Hepatocyte (in vitro differentiated cells): ENCODE measurements around the gene GDNF.

Source experiments
- EZH2 ChIP-seq: fragments of 200-600 bp; sonication (generic); IDR thresholded peaks from 2 replicates; pipeline ENCODE4 v1.6.1; 2016; ENCODE audit warnings: antibody characterized with exemption, mild to moderate bottlenecking, borderline replicate concordance
- EZH2phosphoT487 ChIP-seq: fragments of 200-600 bp; sonication (generic); IDR thresholded peaks from one replicate; pipeline ENCODE4 v1.6.1; 2018; ENCODE audit warnings: antibody characterized with exemption, mild to moderate bottlenecking, low read depth, moderate library complexity; ENCODE audit not compliant: unreplicated experiment, severe bottlenecking
- TF ChIP-seq, protein P1 (sequence below): fragments of 200-600 bp; sonication (generic); IDR thresholded peaks from 2 replicates; pipeline ENCODE4 v1.5.1; 2016; ENCODE audit warnings: antibody characterized with exemption, mild to moderate bottlenecking; ENCODE audit not compliant: poor library complexity

DNA sequence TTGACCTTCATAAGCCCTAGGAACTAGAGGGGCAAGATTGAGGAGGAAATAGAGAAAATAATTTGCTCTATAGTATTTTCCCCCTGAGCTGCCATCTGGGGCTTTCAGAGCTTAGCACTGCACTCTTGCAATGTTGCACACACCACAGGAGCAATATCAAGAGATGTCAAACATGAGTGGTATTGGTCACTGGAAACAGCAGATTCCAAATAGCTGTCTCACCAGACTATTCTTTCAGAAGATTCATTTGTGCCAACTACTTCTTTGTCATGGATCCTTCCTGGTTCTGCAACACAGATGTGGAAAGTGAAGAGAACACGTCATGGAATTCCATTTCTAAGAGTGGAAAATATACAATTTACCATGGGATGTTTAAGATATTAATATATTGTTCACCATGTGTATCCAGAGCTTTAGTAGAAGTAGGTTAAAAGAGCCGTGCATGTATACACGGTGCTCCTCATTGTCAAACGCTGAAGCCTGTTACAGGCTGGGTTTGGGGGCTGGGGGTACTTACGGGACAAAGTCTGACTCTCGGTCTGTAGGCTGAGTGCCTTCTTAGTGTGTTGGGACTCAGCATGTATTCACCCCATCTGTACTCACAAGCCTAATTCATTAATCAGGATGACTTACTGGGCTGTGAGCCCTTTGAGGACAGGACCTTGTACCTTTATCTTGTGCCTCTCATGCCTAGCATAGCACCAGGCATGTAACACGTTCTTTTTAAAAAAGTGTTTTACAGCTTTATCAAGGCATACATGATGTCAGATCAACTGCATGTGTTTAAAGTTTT lies 31.4 kb upstream of the GDNF start:
- TF ChIP-seq, protein P1, sequence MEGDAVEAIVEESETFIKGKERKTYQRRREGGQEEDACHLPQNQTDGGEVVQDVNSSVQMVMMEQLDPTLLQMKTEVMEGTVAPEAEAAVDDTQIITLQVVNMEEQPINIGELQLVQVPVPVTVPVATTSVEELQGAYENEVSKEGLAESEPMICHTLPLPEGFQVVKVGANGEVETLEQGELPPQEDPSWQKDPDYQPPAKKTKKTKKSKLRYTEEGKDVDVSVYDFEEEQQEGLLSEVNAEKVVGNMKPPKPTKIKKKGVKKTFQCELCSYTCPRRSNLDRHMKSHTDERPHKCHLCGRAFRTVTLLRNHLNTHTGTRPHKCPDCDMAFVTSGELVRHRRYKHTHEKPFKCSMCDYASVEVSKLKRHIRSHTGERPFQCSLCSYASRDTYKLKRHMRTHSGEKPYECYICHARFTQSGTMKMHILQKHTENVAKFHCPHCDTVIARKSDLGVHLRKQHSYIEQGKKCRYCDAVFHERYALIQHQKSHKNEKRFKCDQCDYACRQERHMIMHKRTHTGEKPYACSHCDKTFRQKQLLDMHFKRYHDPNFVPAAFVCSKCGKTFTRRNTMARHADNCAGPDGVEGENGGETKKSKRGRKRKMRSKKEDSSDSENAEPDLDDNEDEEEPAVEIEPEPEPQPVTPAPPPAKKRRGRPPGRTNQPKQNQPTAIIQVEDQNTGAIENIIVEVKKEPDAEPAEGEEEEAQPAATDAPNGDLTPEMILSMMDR, result no peak
- no peak for TF ChIP-seq EZH2
- no peak for TF ChIP-seq EZH2phosphoT487
